Mesenchymal stem cell (in vitro differentiated cells and primary cell): ENCODE data around the gene C3orf70.

Source experiments
- DNase-seq: peaks from one replicate; pipeline ENCODE4 v3.0.0-alpha.2; 2013
- H2AFZ ChIP-seq: one replicate; pipeline ENCODE4 v1.6.1; 2013; ENCODE audit warnings: low read depth, mild to moderate bottlenecking, control low read depth, inconsistent platforms, low read length, moderate library complexity
- H2AK5ac ChIP-seq: 2 replicates; pipeline ENCODE4 v1.6.1; 2013; ENCODE audit warnings: low read length, moderate library complexity, mild to moderate bottlenecking, inconsistent platforms; ENCODE audit not compliant: severe bottlenecking
- H2BK120ac ChIP-seq: one replicate; pipeline ENCODE4 v1.6.1; 2013; ENCODE audit warnings: low read depth, mild to moderate bottlenecking, inconsistent platforms, low read length, moderate library complexity
- H2BK12ac ChIP-seq, 2 experiments: one replicate each; pipeline ENCODE4 v1.6.1; 2013; ENCODE audit warnings: inconsistent platforms in 2 of 2, low read length in 2 of 2, mild to moderate bottlenecking in 2 of 2, moderate library complexity in 2 of 2, control low read depth in 1 of 2
- H2BK15ac ChIP-seq: one replicate; pipeline ENCODE4 v1.6.1; 2013; ENCODE audit warnings: mild to moderate bottlenecking, low read depth, inconsistent platforms; ENCODE audit not compliant: poor library complexity, severe bottlenecking
- H2BK5ac ChIP-seq: 2 replicates; pipeline ENCODE4 v1.6.1; 2013; ENCODE audit warnings: low read depth, mild to moderate bottlenecking, low read length, control low read depth, inconsistent platforms; ENCODE audit not compliant: poor library complexity, severe bottlenecking
- H3K14ac ChIP-seq, 2 experiments: one replicate each; pipeline ENCODE4 v1.6.1; 2013; ENCODE audit warnings: inconsistent platforms in 2 of 2, low read length in 2 of 2, control low read depth in 1 of 2, mild to moderate bottlenecking in 1 of 2, moderate library complexity in 1 of 2
- H3K18ac ChIP-seq, 2 experiments: one replicate each; pipeline ENCODE4 v1.6.1; 2013; ENCODE audit warnings: inconsistent platforms in 2 of 2, low read length in 2 of 2, control low read depth in 1 of 2, low read depth in 1 of 2, mild to moderate bottlenecking in 1 of 2
- H3K23ac ChIP-seq, 2 experiments: one replicate each; pipeline ENCODE4 v1.6.1; 2013; ENCODE audit warnings: inconsistent platforms in 2 of 2, low read length in 2 of 2, mild to moderate bottlenecking in 2 of 2, moderate library complexity in 2 of 2, control low read depth in 1 of 2
- H3K27ac ChIP-seq: 2 replicates; pipeline ENCODE4 v1.5.1; 2013; ENCODE audit warnings: mild to moderate bottlenecking, moderate library complexity, low read length, control low read depth, inconsistent platforms; ENCODE audit not compliant: poor library complexity, severe bottlenecking
- H3K27me3 ChIP-seq, 2 experiments: 2 replicates each; pipeline versions ENCODE4 v1.6.1 to v1.7.0; 2013; ENCODE audit warnings: low read length in 2 of 2, mild to moderate bottlenecking in 2 of 2, moderate library complexity in 2 of 2, control low read depth in 1 of 2, inconsistent platforms in 1 of 2; ENCODE audit not compliant: control insufficient read depth in 1 of 2, insufficient read depth in 1 of 2
- H3K36me3 ChIP-seq, 2 experiments: 2 replicates each; pipeline versions ENCODE4 v1.6.1 to v1.7.0; 2013; ENCODE audit warnings: low read length in 2 of 2, control low read depth in 1 of 2, inconsistent platforms in 1 of 2, low read depth in 1 of 2, mild to moderate bottlenecking in 1 of 2; ENCODE audit not compliant: insufficient read depth in 2 of 2, control insufficient read depth in 1 of 2
- H3K4ac ChIP-seq, 2 experiments: one replicate each; pipeline ENCODE4 v1.6.1; 2013; ENCODE audit warnings: inconsistent platforms in 2 of 2, low read length in 2 of 2, mild to moderate bottlenecking in 2 of 2, moderate library complexity in 2 of 2, control low read depth in 1 of 2, low read depth in 1 of 2
- H3K4me1 ChIP-seq: 2 replicates; pipeline ENCODE4 v1.6.1; 2013; ENCODE audit warnings: low read depth, low read length, control low read depth; ENCODE audit not compliant: control insufficient read depth, insufficient read depth
- H3K4me2 ChIP-seq: 2 replicates; pipeline ENCODE4 v1.6.1; 2013; ENCODE audit warnings: low read length, mild to moderate bottlenecking, inconsistent platforms; ENCODE audit not compliant: poor library complexity, severe bottlenecking
- H3K4me3 ChIP-seq, 2 experiments: 2 replicates each; pipeline versions ENCODE4 v1.5.1 to v1.7.0; 2013; ENCODE audit warnings: low read length in 2 of 2, mild to moderate bottlenecking in 2 of 2, control low read depth in 1 of 2, low read depth in 1 of 2; ENCODE audit not compliant: insufficient read depth in 1 of 2
- H3K79me1 ChIP-seq: replicated peaks from 2 replicates; pipeline ENCODE4 v1.6.1; 2013; ENCODE audit warnings: mild to moderate bottlenecking, control low read depth, low read length, inconsistent platforms; ENCODE audit not compliant: poor library complexity, severe bottlenecking
- H3K9ac ChIP-seq: 2 replicates; pipeline ENCODE4 v1.7.0; 2013; ENCODE audit warnings: mild to moderate bottlenecking, low read length, moderate library complexity
- H3K9me3 ChIP-seq: 2 replicates; pipeline ENCODE4 v1.7.0; 2013; ENCODE audit warnings: mild to moderate bottlenecking, low read length; ENCODE audit not compliant: control insufficient read depth
- H4K8ac ChIP-seq: one replicate; pipeline ENCODE4 v1.6.1; 2013; ENCODE audit warnings: inconsistent platforms, mild to moderate bottlenecking, low read length, moderate library complexity
- H4K91ac ChIP-seq: one replicate; pipeline ENCODE4 v1.6.1; 2013; ENCODE audit warnings: mild to moderate bottlenecking, low read length, inconsistent platforms
- WGBS: methylation state at CpG from one replicate; pipeline ENCODE4 v1.1.7; 2013; ENCODE audit warnings: mixed read lengths; 5-methylcytosine and 5-hydroxymethylcytosine counted together

C3orf70 gene

DNA sequence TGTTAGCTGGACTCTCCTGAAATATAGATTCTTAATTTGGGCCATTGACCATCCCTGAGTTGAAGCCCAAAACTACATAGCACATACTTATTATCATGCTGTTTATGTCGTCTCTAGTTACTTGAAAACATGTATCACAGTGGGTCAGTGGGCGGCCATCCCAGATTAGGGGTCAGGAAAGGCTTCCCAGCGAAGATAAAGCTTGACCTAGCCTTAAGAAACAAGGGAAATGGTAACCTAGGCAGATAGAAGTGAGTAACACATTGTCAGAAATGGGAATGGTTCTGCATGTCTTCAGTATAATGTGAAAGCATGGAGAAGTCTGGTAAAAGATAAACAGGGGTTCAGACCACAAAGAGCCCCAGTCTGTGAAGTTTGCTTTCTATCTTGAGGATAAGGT, 124.7 kb downstream of the C3orf70 start:
- Histone ChIP-seq H2BK120ac (no peak overlapping the region), H4K8ac (no peak overlapping the region), H3K18ac (no peak overlapping the region), H3K27ac (no peak overlapping the region), H3K9me3 (no peaks in the 10 kb centered on the region), H3K36me3 (peaks cover 3 to 44% of the 10 kb centered on the region in 2 experiments), H3K4me1 (no peaks in the 10 kb centered on the region), H3K23ac (no peak overlapping the region), H2AK5ac (no peak overlapping the region), H3K4ac (no peak overlapping the region), H3K79me1 (no peaks in the 10 kb centered on the region), H2AFZ (no peak overlapping the region), H3K4me3 (no peak overlapping the region), H2BK15ac (no peak overlapping the region), H2BK12ac (no peak overlapping the region), H4K91ac (no peak overlapping the region), H3K4me2 (no peak overlapping the region), H3K14ac (no peak overlapping the region), H2BK5ac (no peak overlapping the region), H3K9ac (no peak overlapping the region), H3K27me3 (no peaks in the 10 kb centered on the region)
- no peak for DNase-seq
- WGBS = 95% methylated on average over 3 of the region's 3 CpGs
